GM12874 (cell line): ENCODE data around the gene TMEM250.

Experiments
- CTCF ChIP-seq: IDR thresholded peaks from 2 replicates; pipeline ENCODE4 v1.5.1; 2011; ENCODE audit warnings: low read depth, mild to moderate bottlenecking, control low read depth, low read length, moderate library complexity; ENCODE audit not compliant: insufficient read depth

TMEM250 gene

GRCh38 chr9:136133191-136133958, 14.7 kb upstream of the TMEM250 start:
- peak; percentile 53 for TF ChIP-seq CTCF

GRCh38 chr9:136132512-136133050, 13.9 kb upstream of the TMEM250 start:
- no peak for TF ChIP-seq CTCF

- no peak for TF ChIP-seq CTCF
These were observed 13.2 kb upstream of the TMEM250 start for GRCh38 chr9:136131629-136132511.

GRCh38 chr9:136129176-136129575, 10.5 kb upstream of the TMEM250 start:
- no peak for TF ChIP-seq CTCF

- TF ChIP-seq CTCF = no peak
These were observed 9.8 kb upstream of the TMEM250 start for GRCh38 chr9:136128436-136128835.

- no peak for TF ChIP-seq CTCF
These were observed 8.6 kb upstream of the TMEM250 start for GRCh38 chr9:136127313-136127712.

- TF ChIP-seq CTCF = no peak
These were observed 6.5 kb upstream of the TMEM250 start for GRCh38 chr9:136124976-136125692.
